Inferior parietal cortex (tissue), 1 donor: ENCODE results near the gene PTGR2.
A peak's percentile ranks its signal among the peaks of the same experiment; 100 is the strongest.
"Not testable (repeated sequence)": the region's sequence is repeated elsewhere in the genome, so short reads cannot be mapped to it uniquely, and the experiment has no call there.

Source experiments
- DNase-seq: peaks from one replicate; pipeline ENCODE4 v3.0.0-alpha.2; 2016; ENCODE audit errors: extremely low spot score

The PTGR2 gene

DNA sequence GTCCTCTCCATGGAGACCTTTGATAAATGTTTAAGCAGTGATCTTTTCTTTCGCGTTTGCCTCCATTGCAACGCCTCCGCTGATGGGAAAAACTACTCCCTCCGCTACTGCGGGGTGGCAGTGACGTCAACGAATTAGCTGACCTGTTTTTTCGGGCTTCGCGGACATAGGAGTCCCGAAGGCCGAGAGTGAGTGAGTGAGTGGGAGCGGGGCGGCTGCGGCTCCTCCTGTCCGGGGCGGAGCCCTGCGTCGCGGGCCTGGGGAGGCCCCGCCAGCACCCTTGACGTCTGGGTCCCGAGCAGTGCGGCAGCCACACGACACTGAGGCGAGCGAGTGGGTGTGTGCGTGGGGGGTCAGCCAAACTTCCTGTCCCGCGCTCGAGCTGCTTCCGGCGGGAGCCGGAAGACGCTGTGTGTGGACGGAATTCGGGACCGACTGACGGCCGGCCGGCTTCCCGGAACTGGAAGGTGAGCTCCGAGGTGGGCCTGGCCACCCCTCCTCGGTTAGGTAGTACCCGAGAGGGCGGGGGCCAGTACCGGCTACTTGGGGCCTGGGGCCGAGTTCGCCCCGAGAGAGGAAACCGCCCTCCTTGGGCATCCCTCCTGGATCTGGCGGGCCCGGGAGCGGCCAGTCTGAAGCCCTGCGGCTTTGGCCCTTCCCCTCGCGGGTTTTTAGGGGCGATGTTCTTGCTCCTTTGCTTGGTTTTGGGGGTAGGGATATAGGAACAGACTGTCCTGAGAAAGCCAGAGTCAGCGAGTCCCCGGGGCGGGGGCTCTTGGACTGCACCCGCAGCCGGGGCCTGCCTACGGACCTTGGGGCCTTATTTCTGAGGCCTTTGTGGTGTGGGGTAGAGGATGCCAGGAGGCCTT, 35.1 kb downstream of the PTGR2 start, which contains the start of gene ZNF410:
Gene ZNF410 (plus strand): TSS at position 411 of the 869 bp plus-strand sequence. CDS start 5,317 bp downstream, outside the sequence.
- DNase-seq: peak; percentile 84

DNA sequence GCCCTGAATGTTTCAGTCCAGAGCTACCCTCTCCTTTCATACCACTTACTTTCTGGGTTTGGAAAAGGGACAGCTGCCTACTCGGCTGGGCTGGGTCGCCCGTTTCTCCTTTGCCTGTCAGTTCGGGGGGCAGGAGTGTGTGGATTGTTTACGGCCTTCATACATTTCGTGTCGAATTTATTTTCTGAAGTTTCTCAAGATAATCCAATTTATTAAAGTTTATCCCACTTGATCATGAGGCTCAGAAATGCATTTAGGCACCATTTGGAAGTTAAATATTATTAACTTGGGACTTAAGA, 35.6 kb downstream of the PTGR2 start:
- no peak for DNase-seq

GRCh38 chr14:73887694-73888459, 36.2 kb downstream of the PTGR2 start:
- no peak for DNase-seq

GRCh38 chr14:73888460-73888725, 36.8 kb downstream of the PTGR2 start:
- no peak for DNase-seq

DNA sequence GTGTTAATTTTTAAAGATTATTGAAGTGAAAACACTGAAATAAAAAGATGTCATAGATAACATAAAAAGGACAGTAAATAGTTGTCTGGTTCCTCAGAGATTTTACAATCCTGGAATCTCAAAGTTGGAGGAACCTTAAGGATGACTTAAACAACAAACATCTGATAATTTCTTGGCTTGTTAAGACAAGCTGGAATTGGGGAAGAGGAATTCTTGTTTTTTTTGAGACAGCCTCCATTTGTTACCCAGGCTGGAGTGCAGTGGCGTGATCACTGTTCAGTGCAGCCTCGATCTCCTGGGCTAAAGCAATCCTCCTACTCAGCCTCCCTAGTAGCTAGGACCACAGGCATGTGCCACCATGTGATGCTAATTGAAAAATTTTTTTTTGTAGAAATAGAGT, 37.3 kb downstream of the PTGR2 start:
- DNase-seq: no peak

- no peak for DNase-seq
These were observed 37.7 kb downstream of the PTGR2 start for GRCh38 chr14:73889376-73889775.

GRCh38 chr14:73894180-73894687, 42.6 kb downstream of the PTGR2 start:
- not testable (repeated sequence) for DNase-seq

DNA sequence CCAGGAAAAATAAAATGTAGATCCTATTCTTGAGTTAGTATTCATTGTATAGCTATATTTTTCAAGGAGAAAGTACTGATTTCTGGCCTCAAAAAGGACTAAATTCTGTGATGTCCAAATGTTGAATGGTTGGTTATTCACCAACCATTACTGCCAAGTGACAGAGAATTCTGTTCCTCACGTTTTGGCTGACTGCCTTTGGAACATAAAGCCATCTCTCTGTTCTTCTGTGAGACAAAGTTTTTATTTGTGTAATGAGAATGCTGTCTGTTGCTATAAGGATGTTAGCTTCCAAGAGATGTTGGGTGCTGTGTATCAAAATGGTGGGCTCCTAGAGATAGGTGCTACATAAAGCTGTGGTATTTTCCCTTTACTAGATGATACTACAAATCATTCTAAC, 44.3 kb downstream of the PTGR2 start:
- peak; percentile 50 for DNase-seq

DNA sequence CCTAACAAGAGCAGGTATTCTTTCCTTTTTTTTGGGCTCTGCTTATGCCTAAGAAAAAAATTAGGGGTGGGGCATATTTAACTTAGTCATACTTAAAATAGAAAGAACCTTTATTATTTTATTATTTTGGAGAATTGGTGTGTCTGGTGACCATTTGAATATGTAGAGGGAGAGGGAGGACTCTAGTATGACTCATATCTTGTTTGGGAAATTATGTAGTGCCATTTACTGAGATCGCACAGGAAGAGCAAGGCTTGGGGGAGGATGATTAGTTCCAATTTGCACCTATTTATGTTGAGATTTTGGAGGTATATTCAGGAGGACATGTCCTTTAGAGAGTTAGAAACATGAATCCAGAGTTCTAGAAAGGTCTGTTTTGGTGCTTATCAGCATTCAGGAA, 44.9 kb downstream of the PTGR2 start:
- DNase-seq: no peak

GRCh38 chr14:73903028-73903427, 51.4 kb downstream of the PTGR2 start:
- no peak for DNase-seq

DNA sequence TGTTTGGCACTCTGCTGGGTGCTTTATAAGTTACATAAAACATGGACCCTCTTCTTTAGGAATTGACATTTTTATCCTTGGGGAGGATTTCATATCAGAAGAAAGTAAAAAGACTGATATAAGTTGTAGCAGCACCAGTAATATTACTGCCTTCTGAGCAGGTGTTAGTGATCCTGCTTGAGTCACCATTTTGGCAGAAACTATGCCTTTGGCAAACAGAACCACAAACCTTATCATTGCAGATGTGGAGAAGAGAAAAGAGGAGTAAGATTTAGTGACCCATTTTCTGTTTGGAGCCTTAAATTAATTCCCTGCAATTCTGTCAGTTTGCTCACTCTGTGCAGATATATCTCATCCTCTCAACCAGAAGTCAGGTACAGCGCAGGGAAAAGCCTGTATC, 58.0 kb downstream of the PTGR2 start:
- no peak for DNase-seq

- no peak for DNase-seq
These were observed 61.6 kb downstream of the PTGR2 start for GRCh38 chr14:73913256-73913655.

- no peak for DNase-seq
These were observed 64.7 kb downstream of the PTGR2 start for GRCh38 chr14:73916324-73916723.

- DNase-seq: not testable (repeated sequence)
These were observed 67.8 kb downstream of the PTGR2 start for GRCh38 chr14:73919457-73919856.

GRCh38 chr14:73924337-73924736, 72.7 kb downstream of the PTGR2 start:
- no peak for DNase-seq
